HG02642 (cell line): ENCODE data around the gene FGG.
A peak's percentile ranks its signal among the peaks of the same experiment; 100 is the strongest.

ENCODE experiments used
- ATAC-seq: cut with Tn5 transposase; IDR thresholded peaks from one replicate; pipeline ENCODE4 v1.9.1; 2021; ENCODE audit warnings: mild to moderate bottlenecking; ENCODE audit not compliant: unreplicated experiment, poor library complexity

Gene FGG

GRCh38 chr4:154612472-154613414 lies at the start of gene FGG:
FGG (minus strand) TSS chr4:154612656; CDS start chr4:154612609, 47 bp downstream.
- ATAC-seq: no peak

DNA sequence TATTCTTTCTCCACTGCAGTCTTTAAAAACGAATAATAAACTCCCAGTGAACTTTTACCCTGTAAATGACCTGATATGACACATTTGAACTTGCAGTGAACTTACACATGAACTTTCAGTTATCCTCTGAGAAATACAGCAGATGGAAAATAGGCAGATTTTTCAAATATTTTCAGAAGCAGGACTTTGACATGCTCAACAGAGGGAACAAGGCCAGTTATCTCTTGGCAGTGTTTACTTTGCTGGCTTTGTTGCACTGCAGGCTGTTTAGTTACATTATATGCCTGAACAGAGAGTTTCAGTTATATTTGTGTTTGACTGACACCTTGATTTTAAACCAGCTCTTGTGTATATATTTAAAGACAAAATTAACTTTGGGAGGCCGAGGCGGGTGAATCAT lies 47.6 kb upstream of the FGG start:
- no peak for ATAC-seq

GRCh38 chr4:154658680-154659405 lies 46.4 kb upstream of the FGG start:
- ATAC-seq: no peak

- ATAC-seq: no peak
Observed at GRCh38 chr4:154643493-154643892, 31.0 kb upstream of the FGG start.

GRCh38 chr4:154642373-154643009 lies 30.0 kb upstream of the FGG start:
- ATAC-seq: no peak

- ATAC-seq: no peak
Observed at GRCh38 chr4:154640999-154641398, 28.5 kb upstream of the FGG start.

GRCh38 chr4:154634058-154634457 lies 21.6 kb upstream of the FGG start:
- no peak for ATAC-seq

GRCh38 chr4:154631828-154632227 lies 19.4 kb upstream of the FGG start:
- ATAC-seq: no peak

- ATAC-seq: no peak
Observed at GRCh38 chr4:154630324-154630723, 17.9 kb upstream of the FGG start.

- peak; percentile 99 for ATAC-seq
Observed at GRCh38 chr4:154626793-154627484, 14.5 kb upstream of the FGG start.

DNA sequence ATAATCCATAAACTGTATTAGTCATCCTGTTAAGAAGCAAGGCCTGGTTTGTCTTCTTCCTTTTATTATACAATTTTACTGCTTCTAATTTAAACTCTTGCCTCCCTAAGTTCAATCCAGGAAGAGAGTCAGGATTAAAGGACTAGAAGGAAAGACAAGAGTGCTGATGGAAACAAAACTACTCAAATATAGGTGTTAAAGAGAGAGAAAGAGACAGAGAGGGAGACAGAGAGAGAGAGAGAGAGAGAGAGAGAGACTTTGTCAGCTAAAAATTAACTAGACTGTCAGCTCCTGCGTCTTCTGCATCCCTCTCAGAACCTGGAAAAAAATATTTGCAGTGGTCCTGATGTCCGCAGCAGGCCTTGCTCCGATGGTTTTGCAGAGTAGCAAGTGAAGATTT lies 13.5 kb upstream of the FGG start:
- ATAC-seq: no peak

DNA sequence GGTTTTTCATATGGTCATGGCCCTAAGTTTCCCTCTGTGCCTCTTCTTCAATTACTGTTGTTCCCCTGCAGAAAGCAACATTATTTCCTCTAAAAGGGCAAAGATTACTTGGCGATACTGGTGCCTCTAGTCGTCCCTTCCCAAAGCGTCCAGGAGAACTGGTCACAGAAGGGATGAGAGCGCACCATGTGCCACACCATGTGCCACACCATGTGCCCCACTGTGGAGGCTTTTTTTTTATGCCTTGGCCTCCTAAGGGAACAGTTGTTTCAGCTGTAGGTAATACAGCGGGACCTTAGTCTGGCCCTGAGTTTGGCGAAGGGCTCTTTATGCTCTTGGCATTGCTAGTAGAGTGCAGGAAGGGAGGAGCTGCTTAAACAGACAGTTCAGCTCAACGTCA lies 11.5 kb upstream of the FGG start:
- ATAC-seq: no peak

GRCh38 chr4:154623436-154623835 lies 11.0 kb upstream of the FGG start:
- ATAC-seq: no peak

GRCh38 chr4:154622598-154622997 lies 10.1 kb upstream of the FGG start:
- peak; percentile 40 for ATAC-seq

DNA sequence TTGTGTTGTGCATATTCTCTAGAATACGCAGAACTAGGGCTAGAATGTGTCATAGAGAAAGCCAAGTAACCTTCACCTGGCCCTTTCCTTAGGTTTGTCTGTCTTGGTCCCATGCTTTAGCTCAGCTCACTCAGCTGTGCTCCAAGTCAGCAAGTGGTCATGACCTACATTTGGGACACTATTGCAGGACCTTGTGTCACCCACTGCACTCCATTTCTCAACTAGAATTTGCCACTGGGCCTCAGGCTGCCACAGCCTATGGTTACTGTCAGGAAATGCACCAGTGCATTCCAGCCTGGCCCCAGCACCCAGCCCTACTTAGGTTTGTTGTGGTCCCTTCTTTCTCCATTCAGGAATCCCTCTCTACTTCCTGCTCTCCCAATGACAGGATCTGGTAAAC lies 7.7 kb upstream of the FGG start:
- ATAC-seq: no peak

DNA sequence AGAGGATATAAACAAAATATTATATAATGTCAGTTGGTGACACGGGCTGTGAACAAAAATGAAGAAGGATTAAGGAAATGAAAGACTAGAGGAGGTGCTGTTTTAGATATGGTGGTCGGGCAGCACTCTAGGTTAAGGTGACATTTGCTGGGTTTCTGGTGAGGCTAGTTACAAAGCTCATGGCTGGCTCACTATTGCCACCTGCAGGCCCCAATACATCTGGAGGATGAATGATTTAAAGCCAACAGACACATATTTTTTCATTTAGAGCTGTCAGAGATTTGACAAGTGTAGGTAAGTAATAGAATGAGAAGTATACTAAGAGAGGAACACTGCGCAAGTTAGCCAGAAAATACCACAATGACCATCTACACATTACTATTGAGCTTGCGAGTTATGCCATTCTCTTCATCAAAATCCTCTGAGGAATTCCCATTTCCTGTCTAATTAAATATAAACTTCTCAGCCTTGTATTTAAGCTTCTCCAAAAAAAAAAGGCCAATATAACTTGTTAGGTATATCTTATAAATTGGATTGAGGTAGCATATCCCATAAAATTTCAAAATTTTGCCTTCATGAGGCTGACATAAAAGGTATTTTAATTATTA lies 6.4 kb upstream of the FGG start:
- peak; percentile 73 for ATAC-seq

- no peak for ATAC-seq
Observed at GRCh38 chr4:154617820-154618317, 5.4 kb upstream of the FGG start.

DNA sequence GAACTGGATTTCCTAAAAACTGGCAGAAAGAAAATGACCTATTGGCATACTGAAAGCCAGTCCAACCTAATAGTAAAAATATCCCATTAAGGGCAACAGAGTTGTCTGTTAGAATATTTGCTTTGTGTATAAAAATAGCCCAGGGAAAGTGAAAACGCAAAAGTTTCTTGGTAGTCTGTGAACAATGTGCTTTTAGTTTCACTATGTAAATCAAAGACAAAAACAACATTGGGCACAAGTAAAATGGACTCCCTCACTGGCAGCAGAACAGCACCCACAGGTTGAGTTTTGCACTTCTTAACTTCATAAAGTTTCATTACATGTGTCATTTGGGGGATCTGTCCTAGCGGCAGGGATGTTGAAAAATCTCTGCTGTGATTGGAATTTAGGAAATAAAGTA lies 4.3 kb upstream of the FGG start:
- ATAC-seq: peak; percentile 93

DNA sequence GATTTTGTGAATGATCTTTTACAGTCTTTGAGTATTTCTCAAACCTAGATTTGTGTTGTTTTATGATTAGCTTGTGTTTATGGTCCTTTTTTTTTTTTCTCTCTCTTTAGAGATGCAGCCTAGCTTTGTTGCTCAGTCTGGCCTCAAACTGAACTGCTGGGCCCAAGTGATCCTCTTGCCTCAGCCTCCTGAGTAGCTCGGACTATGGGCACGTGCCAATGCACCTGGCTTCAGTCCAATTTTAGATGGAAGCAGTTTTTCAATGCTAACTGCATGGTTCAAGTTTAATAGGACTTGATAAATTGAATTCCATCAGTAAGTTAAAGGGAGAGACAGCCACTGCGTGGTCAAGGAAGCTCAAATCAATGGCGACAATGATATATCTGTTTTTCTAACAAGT lies 3.8 kb upstream of the FGG start:
- no peak for ATAC-seq

- ATAC-seq: no peak
Observed at GRCh38 chr4:154615211-154615610, 2.8 kb upstream of the FGG start.
